Measurements from ENCODE around the gene ORC2.

The ORC2 gene

DNA sequence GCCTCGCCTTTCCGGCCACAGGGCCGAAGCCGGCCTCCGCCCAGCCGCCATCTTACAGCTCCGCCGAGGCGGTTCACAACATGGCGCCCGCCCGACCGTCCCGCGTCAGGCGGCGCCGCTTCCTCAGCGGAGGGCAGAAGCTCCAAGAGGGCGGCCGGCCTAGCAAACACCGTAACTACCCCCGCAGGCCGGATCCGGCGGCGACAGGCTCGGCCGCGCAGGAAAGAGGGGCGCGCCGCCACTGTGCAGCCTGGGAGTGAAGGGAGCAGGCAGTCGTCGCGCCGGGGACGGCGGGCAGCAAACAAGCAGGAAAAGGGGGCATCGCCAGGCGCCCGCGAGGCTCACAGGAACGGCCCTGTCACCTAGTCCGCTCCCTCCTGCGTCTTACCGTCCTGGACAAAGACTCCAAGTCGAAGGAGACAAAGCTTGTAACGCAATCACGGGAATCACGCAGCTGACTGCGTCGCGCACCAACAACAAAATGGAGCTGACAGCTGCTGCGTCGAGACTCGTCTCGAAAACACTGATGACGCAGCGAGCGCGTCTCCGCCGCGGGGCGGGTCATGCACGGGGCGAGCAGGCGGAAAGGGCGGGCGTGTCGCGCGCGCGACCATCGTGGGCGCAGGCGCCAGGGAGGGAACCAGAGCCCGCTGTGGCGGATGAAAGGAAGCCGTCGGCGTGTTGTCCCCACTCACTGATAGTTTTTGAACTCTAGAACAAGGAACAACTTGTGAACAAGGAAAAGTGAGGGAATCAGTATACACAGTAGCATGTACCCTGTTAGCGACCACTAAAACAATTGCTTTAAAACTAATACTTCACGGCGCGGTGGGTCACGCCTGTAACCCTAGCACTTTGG lies 99.1 kb downstream of the ORC2 start, which contains the start of gene CLK1:
TSS of gene CLK1 (minus strand) at position 483 of the 859 bp plus-strand sequence. CDS start 2,796 bp downstream, outside the sequence.
- TF ChIP-seq, protein P1, sequence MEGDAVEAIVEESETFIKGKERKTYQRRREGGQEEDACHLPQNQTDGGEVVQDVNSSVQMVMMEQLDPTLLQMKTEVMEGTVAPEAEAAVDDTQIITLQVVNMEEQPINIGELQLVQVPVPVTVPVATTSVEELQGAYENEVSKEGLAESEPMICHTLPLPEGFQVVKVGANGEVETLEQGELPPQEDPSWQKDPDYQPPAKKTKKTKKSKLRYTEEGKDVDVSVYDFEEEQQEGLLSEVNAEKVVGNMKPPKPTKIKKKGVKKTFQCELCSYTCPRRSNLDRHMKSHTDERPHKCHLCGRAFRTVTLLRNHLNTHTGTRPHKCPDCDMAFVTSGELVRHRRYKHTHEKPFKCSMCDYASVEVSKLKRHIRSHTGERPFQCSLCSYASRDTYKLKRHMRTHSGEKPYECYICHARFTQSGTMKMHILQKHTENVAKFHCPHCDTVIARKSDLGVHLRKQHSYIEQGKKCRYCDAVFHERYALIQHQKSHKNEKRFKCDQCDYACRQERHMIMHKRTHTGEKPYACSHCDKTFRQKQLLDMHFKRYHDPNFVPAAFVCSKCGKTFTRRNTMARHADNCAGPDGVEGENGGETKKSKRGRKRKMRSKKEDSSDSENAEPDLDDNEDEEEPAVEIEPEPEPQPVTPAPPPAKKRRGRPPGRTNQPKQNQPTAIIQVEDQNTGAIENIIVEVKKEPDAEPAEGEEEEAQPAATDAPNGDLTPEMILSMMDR (IDR thresholded peaks at IDR 0.05; ENCODE audit: low read depth, low read length) = no peak
- Histone ChIP-seq H3K36me3 (peaks cover 43% of the 10 kb centered on the region), H3K27ac (peak within 1 kb of the TSS; percentile 99), H3K4me3 (ENCODE audit: low read depth, low read length) (peak within 1 kb of the TSS; percentile 70), H3K9me3 (ENCODE audit: severe bottlenecking) (no peaks in the 10 kb centered on the region), H3K27me3 (ENCODE audit: insufficient read depth, low read depth, severe bottlenecking) (no peaks in the 10 kb centered on the region)
- DNase-seq = peak; percentile 95

DNA sequence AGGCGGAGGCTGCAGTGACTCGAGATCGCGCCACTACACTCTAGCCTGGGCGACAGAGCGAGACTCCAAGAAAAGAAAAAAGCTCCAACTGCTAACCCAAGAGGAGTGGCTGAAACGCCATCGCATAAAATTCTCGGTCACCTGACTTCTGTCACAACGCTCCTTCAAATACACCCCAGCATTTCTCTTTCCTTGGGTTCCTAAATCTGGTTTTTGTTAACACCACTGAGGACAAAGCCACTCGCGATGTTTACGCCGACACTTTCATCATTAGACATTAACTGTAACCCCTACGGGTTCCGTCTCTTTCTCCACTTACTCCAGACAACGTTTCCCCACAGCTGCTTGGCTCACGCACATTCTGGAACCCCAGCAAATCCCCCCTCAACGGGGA lies 99.7 kb downstream of the ORC2 start:
- no peak for DNase-seq
- peak overlapping the region; percentile 99 for H3K27ac ChIP-seq
- H3K9me3 ChIP-seq (ENCODE audit: severe bottlenecking) = no peaks in the 10 kb centered on the region
- peak overlapping the region; percentile 70 for H3K4me3 ChIP-seq (ENCODE audit: low read depth, low read length)
- TF ChIP-seq, protein P1 (IDR thresholded peaks at IDR 0.05; ENCODE audit: low read depth, low read length) = no peak
- H3K36me3 ChIP-seq = peaks cover 50% of the 10 kb centered on the region
- no peaks in the 10 kb centered on the region for H3K27me3 ChIP-seq (ENCODE audit: insufficient read depth, low read depth, severe bottlenecking)

DNA sequence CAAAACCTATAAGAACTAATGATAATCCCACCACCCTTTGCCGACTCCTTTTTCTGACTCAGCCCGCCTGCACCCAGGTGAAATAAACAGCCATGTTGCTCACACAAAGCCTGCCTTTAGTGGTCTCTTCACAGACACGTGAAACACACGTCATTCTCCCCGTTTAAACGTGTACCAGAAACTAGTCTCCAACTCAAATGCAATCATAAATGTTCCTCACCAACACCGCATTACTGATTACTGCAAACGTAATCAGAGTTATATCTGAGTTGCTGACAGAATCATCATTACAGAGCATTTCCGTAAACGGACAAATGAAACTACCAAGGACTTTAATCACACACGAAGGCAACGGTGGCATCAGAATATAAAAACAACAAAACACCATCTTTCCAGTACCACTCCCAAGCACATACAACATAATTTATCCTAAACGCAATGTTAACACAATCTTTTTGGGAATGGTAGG lies 100.9 kb downstream of the ORC2 start:
- peak; percentile 16 for DNase-seq
- Histone ChIP-seq H3K4me3 (ENCODE audit: low read depth, low read length) (peak overlapping the region; percentile 70), H3K27ac (peak overlapping the region; percentile 99), H3K36me3 (peaks cover 62% of the 10 kb centered on the region), H3K27me3 (ENCODE audit: insufficient read depth, low read depth, severe bottlenecking) (no peaks in the 10 kb centered on the region), H3K9me3 (ENCODE audit: severe bottlenecking) (no peaks in the 10 kb centered on the region)
- TF ChIP-seq, protein P1 (IDR thresholded peaks at IDR 0.05; ENCODE audit: low read depth, low read length) = no peak

DNA sequence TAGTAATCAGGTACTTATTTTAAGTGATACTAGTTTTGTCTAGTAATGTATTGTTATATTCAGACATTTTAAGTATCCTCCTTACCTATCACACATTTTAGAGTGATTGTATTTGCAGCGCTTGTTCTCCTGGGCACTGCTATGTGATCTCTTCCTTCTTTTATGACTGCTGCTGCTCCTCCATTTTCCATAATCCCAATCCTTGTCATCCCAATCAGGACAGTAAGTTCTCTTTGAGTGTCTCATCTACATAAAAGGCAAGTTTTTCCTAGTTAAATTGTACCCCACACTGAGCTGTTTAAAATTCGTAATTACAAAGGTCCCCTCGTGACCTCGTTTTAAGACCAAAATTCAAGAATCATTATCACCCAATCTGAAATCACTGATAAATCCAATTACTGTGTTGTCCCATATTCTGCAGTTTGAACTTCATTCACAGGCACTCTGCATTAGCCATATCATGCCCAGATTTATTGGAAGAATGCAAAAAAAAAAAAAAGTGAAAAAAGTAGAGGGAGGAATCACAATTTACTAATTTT lies 101.8 kb downstream of the ORC2 start:
- H3K4me3 ChIP-seq (ENCODE audit: low read depth, low read length) = peak overlapping the region; percentile 70
- H3K27ac ChIP-seq = peak overlapping the region; percentile 99; the same call in 1 of the 2 replicates

DNA sequence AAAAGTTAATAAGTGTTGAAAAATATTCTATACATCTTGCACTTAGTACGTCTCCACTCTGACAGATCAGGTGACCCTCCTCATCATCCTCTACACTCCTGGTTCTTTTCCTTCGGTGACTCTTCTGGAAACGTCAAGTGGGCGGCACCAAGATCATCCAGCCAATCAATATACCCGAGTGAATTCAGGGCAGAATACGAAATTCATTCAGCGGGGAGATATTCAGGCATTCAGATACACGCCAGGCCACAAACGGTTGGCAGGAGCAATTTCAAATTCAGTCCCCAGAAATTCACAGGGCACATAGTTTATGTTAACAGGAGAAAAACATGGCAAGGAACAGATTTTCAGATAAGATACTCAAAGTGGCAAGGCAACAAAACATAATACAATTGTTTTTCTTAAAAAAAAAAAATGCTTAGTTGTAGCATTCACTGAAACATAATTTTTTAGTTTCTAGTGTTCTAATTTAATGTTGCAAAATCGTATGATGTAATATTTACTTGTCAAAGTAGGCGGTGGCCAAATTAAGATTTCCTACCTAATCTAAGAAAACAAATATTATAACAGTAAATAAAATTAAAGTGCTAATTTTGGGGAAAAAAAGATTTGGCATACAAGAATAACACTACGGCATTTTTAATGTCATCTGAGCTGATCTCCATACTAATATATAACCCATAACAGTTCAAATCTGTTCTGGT lies 103.2 kb downstream of the ORC2 start:
- H3K27ac ChIP-seq = no peak overlapping the region
- TF ChIP-seq, protein P1 (IDR thresholded peaks at IDR 0.05; ENCODE audit: low read depth, low read length) = no peak
- no peak for DNase-seq

More for the DNA sequence above, 101.8 kb downstream of the ORC2 start:
- Histone ChIP-seq H3K9me3 (ENCODE audit: severe bottlenecking) (no peaks in the 10 kb centered on the region), H3K27me3 (ENCODE audit: insufficient read depth, low read depth, severe bottlenecking) (no peaks in the 10 kb centered on the region), H3K36me3 (peaks cover 71% of the 10 kb centered on the region)
- TF ChIP-seq, protein P1 (IDR thresholded peaks at IDR 0.05; ENCODE audit: low read depth, low read length) = no peak
- no peak for DNase-seq

More for the DNA sequence above, 103.2 kb downstream of the ORC2 start:
- Histone ChIP-seq H3K27me3 (ENCODE audit: insufficient read depth, low read depth, severe bottlenecking) (no peaks in the 10 kb centered on the region), H3K4me3 (ENCODE audit: low read depth, low read length) (no peak overlapping the region), H3K36me3 (peaks cover 85% of the 10 kb centered on the region), H3K9me3 (ENCODE audit: severe bottlenecking) (no peaks in the 10 kb centered on the region)
